GM18867 (cell line): ENCODE results near the gene ERBB4.
"Not testable (repeated sequence)": the region's sequence is repeated elsewhere in the genome, so short reads cannot be mapped to it uniquely, and the experiment has no call there.

Experiments used
- ATAC-seq: cut with Tn5 transposase; IDR thresholded peaks from one replicate; pipeline ENCODE4 v1.9.1; 2021; ENCODE audit warnings: mild to moderate bottlenecking, moderate library complexity; ENCODE audit not compliant: unreplicated experiment

Gene ERBB4

DNA sequence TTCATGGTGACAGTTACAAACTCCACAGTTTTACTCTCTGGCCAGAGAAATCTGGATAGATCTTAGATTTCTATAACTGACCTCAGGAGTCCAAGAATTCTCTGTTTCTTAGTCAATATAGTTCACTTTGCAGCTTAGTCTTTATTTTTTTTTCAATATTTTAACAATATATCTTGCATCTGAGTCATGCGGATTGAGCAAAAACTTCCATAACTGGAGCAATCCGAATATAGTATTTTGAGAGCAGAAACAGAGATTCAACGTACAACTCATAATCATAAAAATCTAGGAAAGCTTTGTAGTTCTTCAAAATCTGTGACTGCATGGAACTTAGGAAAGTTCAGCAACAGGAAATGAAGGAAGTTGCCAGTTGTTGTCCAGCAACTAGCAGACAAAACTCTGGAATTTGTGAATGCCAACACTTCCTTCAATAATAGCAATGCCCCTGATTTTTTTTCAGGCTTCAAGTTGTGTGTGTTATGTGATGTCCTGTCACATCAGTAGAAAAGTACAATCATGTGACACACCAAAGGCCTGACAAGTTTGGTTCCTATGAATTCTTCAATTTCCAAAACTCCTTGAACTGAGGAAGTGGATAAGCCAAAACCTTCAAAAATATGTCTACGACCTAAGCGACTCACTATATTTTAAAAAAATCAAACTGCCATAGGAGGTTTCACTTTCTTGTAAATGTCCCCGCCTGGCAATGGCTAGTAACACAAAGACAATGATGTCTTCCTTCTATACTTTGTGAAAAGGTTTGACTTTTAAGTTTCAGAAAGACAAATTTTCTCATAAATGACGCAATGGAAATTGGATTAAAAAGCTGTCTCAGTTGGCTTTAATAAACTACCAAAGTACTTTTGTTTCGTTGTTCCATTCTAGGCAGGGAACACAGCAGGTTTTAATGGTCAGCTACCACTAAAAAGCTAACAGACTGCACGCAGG is 510.6 kb downstream of the ERBB4 start:
- ATAC-seq: peak; percentile 35

GRCh38 chr2:212024040-212024439 is 514.6 kb downstream of the ERBB4 start:
- no peak for ATAC-seq

GRCh38 chr2:212022966-212023365 is 515.6 kb downstream of the ERBB4 start:
- ATAC-seq: no peak

- no peak for ATAC-seq
Measured at GRCh38 chr2:212021947-212022346, 516.7 kb downstream of the ERBB4 start.

GRCh38 chr2:212015588-212015987 is 523.0 kb downstream of the ERBB4 start:
- ATAC-seq: no peak

- no peak for ATAC-seq
Measured at GRCh38 chr2:212013626-212014025, 525.0 kb downstream of the ERBB4 start.

DNA sequence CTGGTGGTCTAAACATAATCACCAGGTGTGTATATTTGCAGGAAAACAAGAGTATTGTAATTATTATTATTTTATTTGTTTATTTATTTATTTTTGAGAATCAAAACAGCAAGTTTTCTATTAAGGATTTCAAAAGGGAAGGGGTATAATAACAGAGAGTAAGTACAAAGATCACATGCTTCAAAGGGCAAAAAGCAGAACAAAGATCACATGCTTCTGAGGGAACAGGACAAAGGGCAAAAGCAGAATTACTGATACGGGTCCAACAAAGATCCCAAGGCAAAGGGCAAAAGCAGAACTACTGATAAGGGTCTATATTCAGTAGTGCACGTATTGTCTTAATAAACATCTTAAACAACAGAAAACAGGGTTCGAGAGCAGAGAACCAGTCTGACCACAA is 528.3 kb downstream of the ERBB4 start:
- ATAC-seq: not testable (repeated sequence)

- no peak for ATAC-seq
Measured at GRCh38 chr2:212007972-212008371, 530.6 kb downstream of the ERBB4 start.

DNA sequence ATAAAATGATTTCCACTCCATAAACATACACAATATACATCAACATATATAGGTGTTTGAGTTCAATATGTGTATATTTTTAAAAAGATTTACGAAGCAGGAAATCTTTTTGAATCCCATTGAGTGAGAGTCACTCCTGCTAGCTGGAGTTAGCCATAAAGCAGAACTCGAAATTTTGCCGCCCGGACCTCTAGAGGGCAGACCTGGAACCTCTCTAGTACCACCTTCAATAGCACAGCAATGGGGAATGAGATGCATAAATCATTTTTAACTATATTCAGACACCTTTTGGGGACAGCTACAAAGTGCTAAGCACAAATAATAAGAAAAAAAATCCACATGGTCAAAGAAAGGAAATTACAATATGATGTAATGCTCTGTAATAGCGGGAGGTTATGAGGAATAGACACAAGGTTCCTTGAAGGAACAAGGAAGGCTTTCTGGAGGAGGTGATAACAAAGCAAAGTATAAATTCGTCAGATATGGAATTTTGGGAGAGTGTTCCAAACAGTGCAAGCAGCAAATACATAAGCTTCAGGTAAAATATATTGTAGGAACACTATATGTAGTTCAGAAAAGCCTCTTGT is 533.4 kb downstream of the ERBB4 start:
- peak; percentile 84 for ATAC-seq

- no peak for ATAC-seq
Measured at GRCh38 chr2:212001325-212001724, 537.3 kb downstream of the ERBB4 start.

GRCh38 chr2:211996857-211997256 is 541.7 kb downstream of the ERBB4 start:
- peak; percentile 65 for ATAC-seq

GRCh38 chr2:211994806-211995205 is 543.8 kb downstream of the ERBB4 start:
- ATAC-seq: no peak

DNA sequence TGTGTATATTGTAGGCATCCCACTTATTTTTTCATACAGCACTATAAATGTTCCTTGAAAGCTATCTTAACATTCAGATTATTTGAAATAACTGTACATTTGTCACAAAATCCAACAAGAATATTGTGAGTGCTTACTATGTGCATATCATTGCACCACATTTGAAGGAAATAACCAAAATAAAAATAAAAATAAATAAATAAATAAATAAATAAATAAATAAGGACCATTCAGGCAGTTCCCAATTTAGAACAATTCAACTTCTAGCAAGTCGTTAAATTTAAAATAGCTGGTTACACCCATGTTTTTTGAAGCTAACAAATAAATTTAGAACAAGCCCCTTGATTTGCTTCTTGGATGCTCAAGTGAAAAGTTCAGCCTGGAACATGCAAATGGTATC is 548.3 kb downstream of the ERBB4 start:
- ATAC-seq: no peak

DNA sequence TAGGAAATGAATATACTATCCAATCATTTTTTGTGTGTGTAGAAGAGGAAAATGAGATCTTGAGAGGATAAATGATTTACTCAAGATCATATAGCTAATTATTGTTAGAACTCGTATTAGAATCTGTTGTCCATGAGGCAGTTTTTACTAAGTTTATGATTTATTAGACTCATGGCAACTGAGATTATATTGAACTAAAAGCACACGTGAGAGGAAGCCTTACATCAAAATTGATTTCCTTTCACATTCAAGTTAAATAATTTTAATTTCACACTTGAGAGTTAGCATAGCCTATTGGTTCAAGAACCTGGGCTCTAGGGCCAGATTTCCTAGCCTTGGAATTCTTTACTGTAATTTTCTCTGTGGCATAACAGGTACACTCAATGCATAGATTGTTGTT is 552.3 kb downstream of the ERBB4 start:
- no peak for ATAC-seq

DNA sequence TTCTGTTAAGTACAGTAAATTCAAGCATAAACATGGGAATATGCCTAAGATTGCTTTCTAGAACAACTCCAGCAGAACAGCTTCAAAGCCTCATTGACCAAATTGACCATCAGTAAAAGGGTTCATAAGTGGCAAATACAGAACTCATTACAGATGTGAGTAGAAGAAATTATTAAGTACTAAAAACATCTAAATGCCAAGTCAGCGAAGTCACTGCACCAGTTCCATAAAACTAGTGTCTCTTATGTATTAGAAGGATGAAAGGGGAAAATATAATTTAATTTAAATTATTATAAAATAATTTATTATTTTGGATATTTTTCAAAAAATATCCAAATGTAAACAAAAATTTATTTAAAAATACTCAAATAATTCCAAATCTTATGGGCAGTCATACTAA is 553.2 kb downstream of the ERBB4 start:
- no peak for ATAC-seq

- ATAC-seq: no peak
Measured at GRCh38 chr2:211982162-211982561, 556.4 kb downstream of the ERBB4 start.

GRCh38 chr2:211981451-211981850 is 557.2 kb downstream of the ERBB4 start:
- no peak for ATAC-seq

DNA sequence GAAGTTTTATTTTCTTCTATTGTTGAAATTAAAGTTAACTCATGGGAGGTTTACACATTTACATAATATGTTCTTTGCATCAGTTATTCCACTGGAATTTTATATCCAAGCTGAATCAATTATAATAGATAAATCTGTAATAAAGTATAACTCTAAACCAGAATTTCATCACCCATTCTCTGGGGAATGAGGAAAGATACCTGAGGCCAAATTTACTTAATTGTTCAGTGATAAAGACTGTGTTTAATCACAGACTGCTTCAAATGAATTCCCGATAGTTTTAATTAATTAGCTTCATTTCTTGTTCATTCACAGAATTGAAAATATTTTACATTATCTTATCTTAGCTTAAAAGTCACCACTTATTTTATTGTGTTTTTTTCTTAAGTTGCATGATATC is 562.5 kb downstream of the ERBB4 start:
- no peak for ATAC-seq

GRCh38 chr2:211967234-211967633 is 571.4 kb downstream of the ERBB4 start:
- no peak for ATAC-seq

- no peak for ATAC-seq
Measured at GRCh38 chr2:211963969-211964368, 574.6 kb downstream of the ERBB4 start.

DNA sequence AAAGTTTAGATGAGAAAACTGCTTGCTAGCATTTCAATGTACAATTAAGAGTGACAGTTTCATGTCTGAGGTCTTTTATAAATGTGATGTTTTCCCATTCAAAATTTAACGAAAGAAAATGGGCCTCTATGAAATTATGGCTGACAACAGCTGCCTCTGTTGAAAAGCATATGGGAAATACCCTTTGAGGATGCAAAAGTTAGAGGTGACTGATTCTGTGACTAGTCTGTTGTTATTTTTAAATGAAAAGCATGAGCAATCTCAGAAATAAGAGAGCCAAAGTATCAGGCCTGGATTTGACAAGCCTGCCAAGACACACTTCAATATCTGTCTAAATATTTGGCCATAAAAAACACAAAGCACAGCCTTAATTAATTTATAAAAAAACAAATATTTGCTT is 580.8 kb downstream of the ERBB4 start:
- ATAC-seq: peak; percentile 93

DNA sequence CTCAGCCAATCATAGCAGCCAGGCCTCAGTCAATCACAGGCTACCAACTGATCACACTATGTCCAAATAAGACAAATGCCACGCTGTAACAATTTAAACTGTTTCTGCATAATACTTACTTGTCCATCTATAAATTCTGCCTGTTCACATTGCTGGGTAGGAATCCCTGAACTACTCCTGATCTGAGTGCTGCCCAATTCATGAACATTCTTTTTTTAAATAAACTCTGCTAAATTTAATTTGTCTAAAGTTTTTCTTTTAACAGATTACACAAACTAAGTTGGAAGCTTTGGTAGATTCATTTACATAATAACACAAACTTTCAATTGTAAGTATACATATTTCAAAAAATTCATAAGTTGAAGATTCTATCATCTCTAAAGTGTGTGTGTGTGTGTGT is 583.0 kb downstream of the ERBB4 start:
- ATAC-seq: no peak
